Hematopoietic multipotent progenitor cell (in vitro differentiated cells): ENCODE measurements around the gene WFIKKN2. TPM values are rescaled to one million over a fixed set of nuclear protein-coding genes. Genes with fewer than 3 reads are reported as not detected.
"Not testable (repeated sequence)": the region's sequence is repeated elsewhere in the genome, so short reads cannot be mapped to it uniquely, and the experiment has no call there.

Experiments
- DNase-seq, 3 donors: peaks; one replicate each; pipeline ENCODE4 v3.0.0-alpha.2; 2011 to 2015; ENCODE audit warnings: low read depth in 2 of 3, low spot score in 2 of 3
- total RNA-seq: library from RNA; depleted of rRNA; stranded (reverse); fragments of >200 nt; gene quantifications from one replicate; pipeline ENCODE4 v1.2.3, GENCODE V29; 2012

WFIKKN2 gene
- total RNA-seq, 1 donor = under 0.01 TPM

DNA sequence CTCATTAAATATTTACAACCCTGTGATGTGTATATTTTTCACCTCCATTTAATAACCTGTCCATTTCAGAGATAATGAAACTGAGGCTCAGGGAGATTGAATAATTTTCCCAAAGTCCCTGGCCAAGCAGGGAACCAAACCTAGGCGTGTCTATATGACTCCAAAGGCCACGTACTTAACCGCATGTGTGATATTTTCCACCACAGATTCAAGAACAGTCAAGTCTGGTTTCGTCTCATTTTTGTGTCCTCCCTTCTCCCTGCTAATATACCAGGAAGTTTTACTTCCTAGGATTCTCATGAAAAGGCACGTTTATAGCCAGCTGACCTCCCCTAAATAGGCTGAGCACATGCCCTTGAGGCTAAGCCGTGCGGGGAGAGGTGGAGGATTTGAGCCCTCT lies 15.3 kb downstream of the WFIKKN2 start:
- DNase-seq = no peak

DNA sequence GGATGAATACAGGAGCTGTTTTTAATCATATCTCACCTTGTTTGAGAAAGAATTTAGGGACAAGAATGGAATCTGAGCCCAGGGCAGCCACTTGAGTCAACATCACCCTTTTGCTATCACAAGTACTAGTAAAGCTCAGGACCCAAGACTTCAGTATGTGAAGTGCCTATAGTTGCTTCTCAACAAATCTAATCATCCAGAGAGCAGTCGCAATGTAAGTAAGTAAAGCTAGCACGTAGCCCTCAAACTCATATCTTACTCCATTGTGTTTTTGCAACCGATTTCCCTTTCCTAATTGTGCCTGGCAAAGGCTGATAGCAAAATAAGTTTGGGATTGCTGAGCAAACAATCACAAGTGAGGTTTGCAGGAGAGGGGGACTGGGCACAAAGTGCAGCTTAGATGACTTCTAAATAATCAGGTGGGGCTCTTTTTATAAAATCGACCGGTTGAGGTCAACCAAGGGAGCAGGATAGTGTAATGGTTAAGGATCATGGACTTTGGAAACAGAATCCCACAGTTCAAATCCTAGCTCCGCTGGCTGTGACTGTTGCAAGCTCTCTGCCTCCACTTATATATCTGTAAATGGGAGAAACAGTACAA lies 17.7 kb downstream of the WFIKKN2 start:
- DNase-seq = no peak

- no peak for DNase-seq
These were observed 18.4 kb downstream of the WFIKKN2 start for GRCh38 chr17:50853781-50854180.

DNA sequence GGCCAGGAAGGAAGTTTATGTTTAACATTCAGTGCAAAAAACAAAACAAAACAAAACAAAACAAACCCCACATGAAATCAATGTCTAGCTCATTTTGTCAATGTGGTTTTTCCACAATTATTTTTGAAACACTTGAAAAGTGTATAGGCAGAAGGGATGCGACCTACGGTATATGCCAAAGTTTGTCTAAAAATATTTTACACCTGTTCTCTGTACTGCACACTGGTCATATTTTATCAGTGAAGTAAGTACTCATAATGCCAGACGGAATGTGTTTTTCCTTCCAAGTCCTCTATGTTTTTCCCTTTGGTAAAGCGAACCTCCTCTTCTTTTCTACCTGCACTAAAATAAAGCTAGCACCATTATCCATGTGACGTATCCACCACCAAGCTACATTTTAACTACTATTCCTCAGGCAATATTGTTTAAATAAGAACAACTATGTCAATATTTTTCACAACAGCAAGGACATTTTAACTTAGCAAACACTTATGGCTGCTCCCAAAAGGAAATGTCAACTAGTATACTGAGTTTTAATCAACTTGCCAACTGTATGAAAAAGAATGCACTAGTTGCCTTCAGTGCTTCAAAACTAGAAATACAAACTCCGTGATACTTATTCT lies 20.4 kb downstream of the WFIKKN2 start:
- DNase-seq = no peak

- no peak for DNase-seq
These were observed 21.0 kb downstream of the WFIKKN2 start for GRCh38 chr17:50856431-50856830.

GRCh38 chr17:50858486-50859225 lies 23.3 kb downstream of the WFIKKN2 start:
- DNase-seq = no peak

DNA sequence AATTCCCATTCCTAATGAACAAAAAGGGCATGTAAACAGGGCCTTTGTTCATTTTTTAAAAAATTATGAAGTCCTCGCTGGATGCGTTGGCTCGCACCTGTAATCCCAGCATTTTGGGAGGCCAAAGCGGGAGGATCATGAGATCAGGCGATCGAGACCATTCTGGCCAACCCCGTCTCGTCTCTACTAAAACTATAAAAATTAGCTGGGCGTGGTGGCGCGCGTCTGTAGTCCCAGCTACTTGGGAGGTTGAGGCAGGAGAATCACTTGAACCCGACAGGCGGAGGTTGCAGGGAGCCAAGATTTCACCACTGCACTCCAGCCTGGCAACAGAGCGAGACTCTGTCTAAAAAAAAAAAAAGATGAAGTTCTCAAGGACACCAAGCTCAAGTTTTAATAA lies 24.3 kb downstream of the WFIKKN2 start:
- DNase-seq = not testable (repeated sequence)

DNA sequence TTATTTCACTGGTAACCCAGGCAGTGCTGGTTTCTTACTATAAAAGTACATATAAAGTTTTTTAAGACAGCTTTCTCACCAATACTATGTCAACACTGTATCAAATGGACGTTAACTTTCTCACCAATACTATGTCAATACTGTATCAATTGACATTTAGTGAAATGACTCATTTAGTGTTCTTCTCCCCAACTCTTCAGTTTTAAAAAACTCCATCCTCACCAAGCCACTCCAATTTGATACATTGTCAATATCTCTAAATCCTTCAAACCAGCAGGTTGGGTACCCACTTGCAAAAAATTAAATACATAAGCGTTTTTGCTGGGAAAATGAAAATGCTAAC lies 25.9 kb downstream of the WFIKKN2 start:
- no peak for DNase-seq

GRCh38 chr17:50861822-50862528 lies 26.6 kb downstream of the WFIKKN2 start:
- DNase-seq = no peak

DNA sequence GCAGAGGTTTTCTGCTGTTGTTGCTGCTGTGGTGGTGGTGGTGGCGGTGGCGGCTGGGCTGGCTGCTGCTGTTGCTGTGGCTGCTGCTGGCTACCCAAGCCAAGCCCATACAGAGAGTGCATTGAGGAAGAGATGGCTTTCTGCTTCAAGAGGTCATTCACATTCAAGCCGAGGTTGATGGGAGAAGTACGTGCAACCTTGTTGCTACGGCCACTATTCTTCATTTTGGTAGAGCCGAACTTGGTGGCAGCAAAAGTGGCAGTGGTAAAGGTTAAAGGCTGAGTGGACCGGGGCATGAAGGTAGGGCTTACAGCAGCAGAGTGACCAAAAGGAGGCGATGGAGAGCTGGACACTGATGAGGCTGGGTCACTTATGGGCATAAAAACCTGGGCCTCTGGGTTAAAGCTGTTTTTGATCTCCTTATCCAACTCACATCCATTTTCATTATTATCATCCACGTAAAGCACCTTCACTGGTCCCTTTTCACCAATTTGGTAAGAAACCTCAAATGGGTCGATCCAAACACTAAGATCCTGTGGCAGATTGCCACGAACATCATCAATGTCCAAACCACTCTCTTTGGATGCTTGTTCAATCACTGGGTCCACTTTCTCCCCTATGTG lies 27.9 kb downstream of the WFIKKN2 start:
- DNase-seq = peak in 2 of 3 donors; percentile 44 to 55

GRCh38 chr17:50863931-50864330 lies 28.5 kb downstream of the WFIKKN2 start:
- no peak for DNase-seq

GRCh38 chr17:50864747-50865059 lies 29.3 kb downstream of the WFIKKN2 start:
- DNase-seq = no peak

DNA sequence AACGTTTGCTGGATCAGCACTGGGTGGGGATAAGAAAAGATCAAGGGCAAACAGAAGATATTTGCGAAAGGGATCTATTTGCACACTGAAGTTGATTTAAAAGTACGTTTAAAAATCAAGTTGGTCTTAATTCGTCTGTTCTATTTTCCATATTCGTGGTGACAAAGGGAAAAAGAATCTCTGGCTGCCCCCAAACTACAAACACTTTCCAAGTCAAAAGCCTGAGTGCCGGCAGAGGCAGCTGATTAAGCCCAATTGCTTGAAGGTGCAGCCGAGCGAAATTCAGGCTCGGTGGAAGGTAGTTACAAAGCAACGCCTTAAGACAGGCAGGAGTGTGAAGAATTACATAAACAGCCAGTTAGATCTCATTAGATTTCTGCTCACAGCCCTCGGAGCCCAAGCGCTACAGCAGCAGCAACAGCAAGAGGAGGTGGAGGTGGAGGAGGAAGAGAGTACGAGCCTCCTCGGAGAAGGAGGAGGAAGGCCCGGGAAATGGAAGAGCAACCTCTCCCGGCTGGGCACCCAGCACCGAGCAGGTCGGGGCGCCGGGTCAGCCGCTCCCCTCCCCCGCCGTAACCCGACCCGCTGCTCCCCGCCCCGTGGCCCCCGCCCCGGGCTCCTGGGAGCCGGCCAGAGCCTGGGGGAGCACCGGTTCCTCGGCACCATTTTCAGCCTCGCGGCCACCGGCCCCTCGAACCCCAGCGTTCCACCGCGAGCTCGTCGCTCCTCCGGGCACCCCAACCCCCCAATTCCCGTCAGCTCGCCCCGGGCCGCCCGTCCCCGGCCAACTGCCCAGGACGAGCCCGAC lies 29.9 kb downstream of the WFIKKN2 start:
- peak; percentile 32 to 54 (median 39) for DNase-seq

DNA sequence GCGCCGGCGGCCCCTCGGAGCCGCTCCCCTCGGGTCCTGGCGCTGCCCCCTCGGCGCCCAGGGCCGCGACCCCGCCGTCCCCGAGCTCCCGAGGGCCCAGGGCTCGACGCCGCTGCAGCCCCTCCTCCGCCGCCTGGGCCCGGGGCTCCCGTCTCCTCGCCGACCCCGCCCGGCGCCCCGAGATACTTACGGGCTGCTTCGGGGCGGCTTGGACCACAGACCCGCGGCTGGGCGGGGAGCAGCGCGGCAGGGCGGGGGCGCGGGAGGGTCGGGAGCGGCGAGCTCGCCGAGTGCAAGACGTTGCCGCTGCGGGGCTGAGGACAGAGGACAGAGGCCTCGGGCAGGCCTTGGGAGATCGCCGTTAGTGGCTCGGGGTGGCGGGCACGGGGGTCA lies 30.5 kb downstream of the WFIKKN2 start:
- no peak for DNase-seq

GRCh38 chr17:50866261-50866949 lies 31.0 kb downstream of the WFIKKN2 start, which contains the start of gene TOB1:
Gene TOB1, minus strand, starts transcription at chr17:50866354. Its CDS starts 2,337 bp downstream, at chr17:50864017.
- peak; percentile 96 to 98 (median 98) for DNase-seq

DNA sequence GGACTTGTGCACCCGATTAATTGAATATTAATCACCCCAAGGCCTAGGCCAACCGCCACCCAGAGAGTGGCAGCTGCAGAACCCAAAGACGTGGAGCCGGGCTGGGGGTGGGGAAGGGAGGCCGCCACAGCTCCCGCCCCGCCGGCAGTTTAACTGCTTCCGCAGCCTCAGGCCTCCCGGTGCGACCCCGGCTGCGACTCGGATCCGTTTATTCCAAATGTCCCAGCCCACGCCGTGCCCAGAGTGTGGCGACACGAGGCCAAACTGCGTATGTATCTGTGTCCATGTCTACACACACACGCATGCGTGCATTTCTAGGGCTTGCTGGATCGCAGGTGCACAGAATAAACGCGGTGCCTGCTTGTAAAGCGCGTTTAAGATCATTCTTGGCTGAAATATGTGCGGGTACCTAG lies 31.6 kb downstream of the WFIKKN2 start:
- DNase-seq = peak; percentile 62 to 80 (median 79)

DNA sequence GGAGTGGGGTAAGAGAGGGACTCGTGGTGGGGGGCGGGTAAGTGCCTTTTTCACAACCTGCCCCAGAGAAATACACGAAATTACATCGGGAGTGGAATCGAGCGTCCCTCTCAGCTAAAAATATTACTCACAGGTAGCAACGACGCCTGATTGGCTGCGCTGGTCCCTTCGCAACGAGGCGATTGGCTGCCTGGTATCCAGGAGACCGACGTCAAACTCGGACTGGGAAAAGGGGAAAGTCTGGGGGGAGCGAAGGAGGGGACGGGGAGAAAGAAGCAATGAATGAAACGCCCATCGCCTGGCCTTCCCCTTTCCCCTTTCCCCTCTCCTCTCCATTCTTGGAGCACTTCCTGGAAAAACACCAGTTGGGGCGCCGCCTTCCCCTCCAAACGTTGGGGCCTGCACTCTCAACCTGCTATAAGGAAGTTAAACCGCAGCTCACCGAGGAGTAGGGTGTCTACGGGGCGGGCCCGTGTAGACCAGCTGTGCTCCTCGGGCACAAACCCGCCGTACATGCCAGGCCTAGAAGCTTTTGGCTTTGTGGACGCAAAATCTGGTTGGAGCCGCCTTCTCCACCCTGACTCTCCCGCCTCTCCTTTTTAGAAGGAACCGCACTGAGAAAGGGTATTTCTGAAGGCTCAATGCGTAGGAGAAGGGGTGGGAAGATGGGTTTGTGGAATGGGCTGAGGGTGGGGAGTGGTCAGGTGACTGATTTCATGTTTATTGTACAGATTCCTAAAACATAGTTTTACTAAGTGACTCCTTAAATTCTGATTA lies 32.2 kb downstream of the WFIKKN2 start:
- peak; percentile 66 to 93 (median 89) for DNase-seq

DNA sequence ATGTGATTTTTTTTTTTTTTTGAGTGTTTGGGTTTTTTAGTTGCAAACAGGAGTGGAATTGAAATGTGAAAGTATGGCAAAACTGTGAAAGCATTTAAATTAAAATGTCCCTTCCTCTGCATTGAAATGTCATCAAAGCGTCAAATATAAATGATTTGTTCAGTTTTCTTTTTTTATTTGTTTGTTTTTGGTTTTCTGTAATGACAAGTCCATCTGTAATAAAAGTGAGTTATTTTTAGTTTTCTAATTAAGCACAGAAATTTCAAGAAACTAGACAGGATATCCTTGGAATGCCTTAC lies 32.7 kb downstream of the WFIKKN2 start:
- no peak for DNase-seq

- no peak for DNase-seq
These were observed 33.2 kb downstream of the WFIKKN2 start for GRCh38 chr17:50868602-50869001.
